ENCODE measurements around the gene NIPSNAP2. TPM values are rescaled to one million over a fixed set of nuclear protein-coding genes. Genes with fewer than 3 reads are reported as not detected.
"Not testable (repeated sequence)": the region's sequence is repeated elsewhere in the genome, so short reads cannot be mapped to it uniquely, and the experiment has no call there.

Gene NIPSNAP2
- polyA plus RNA-seq, 3 donors: 94.5 to 119 (median 105) TPM

GRCh38 chr7:55965805-55966421 lies 1.5 kb downstream of the NIPSNAP2 start:
- no peak for DNase-seq (ENCODE audit: extremely low read depth in 1 of 11, low read depth in 9 of 11, low spot score in 4 of 11)

GRCh38 chr7:55966851-55967250 lies 2.5 kb downstream of the NIPSNAP2 start:
- DNase-seq (ENCODE audit: extremely low read depth in 1 of 11, low read depth in 9 of 11, low spot score in 4 of 11): no peak

GRCh38 chr7:55969391-55969790 lies 5.0 kb downstream of the NIPSNAP2 start:
- DNase-seq (ENCODE audit: extremely low read depth in 1 of 11, low read depth in 9 of 11, low spot score in 4 of 11): no peak

- DNase-seq (ENCODE audit: extremely low read depth in 1 of 11, low read depth in 9 of 11, low spot score in 4 of 11): no peak
These were observed 6.2 kb downstream of the NIPSNAP2 start for GRCh38 chr7:55970561-55970960.

- no peak for DNase-seq (ENCODE audit: extremely low read depth in 1 of 11, low read depth in 9 of 11, low spot score in 4 of 11)
These were observed 6.6 kb downstream of the NIPSNAP2 start for GRCh38 chr7:55970978-55971377.

- no peak for DNase-seq (ENCODE audit: extremely low read depth in 1 of 11, low read depth in 9 of 11, low spot score in 4 of 11)
These were observed 9.4 kb downstream of the NIPSNAP2 start for GRCh38 chr7:55973747-55974250.

GRCh38 chr7:55975988-55976633 lies 11.7 kb downstream of the NIPSNAP2 start:
- DNase-seq (ENCODE audit: extremely low read depth in 1 of 11, low read depth in 9 of 11, low spot score in 4 of 11): no peak

GRCh38 chr7:55977831-55978230 lies 13.4 kb downstream of the NIPSNAP2 start:
- DNase-seq (ENCODE audit: extremely low read depth in 1 of 11, low read depth in 9 of 11, low spot score in 4 of 11): no peak

- no peak for DNase-seq (ENCODE audit: extremely low read depth in 1 of 11, low read depth in 9 of 11, low spot score in 4 of 11)
These were observed 15.9 kb downstream of the NIPSNAP2 start for GRCh38 chr7:55980266-55980665.

GRCh38 chr7:55983537-55983936 lies 19.2 kb downstream of the NIPSNAP2 start:
- no peak for DNase-seq (ENCODE audit: extremely low read depth in 1 of 11, low read depth in 9 of 11, low spot score in 4 of 11)

- no peak for DNase-seq (ENCODE audit: extremely low read depth in 1 of 11, low read depth in 9 of 11, low spot score in 4 of 11)
These were observed 28.0 kb downstream of the NIPSNAP2 start for GRCh38 chr7:55992346-55992745.

- DNase-seq (ENCODE audit: extremely low read depth in 1 of 11, low read depth in 9 of 11, low spot score in 4 of 11): no peak
These were observed 32.6 kb downstream of the NIPSNAP2 start for GRCh38 chr7:55996856-55997500.

GRCh38 chr7:56003749-56004148 lies 39.4 kb downstream of the NIPSNAP2 start:
- no peak for DNase-seq (ENCODE audit: extremely low read depth in 1 of 11, low read depth in 9 of 11, low spot score in 4 of 11)

GRCh38 chr7:56007167-56007652 lies 42.8 kb downstream of the NIPSNAP2 start:
- DNase-seq (ENCODE audit: extremely low read depth in 1 of 11, low read depth in 9 of 11, low spot score in 4 of 11): peak in 5 of 11 donors; percentile 6 to 15 (median 9)

GRCh38 chr7:56007891-56008290 lies 43.5 kb downstream of the NIPSNAP2 start:
- no peak for DNase-seq (ENCODE audit: extremely low read depth in 1 of 11, low read depth in 9 of 11, low spot score in 4 of 11)

- no peak for DNase-seq (ENCODE audit: extremely low read depth in 1 of 11, low read depth in 9 of 11, low spot score in 4 of 11)
These were observed 45.3 kb downstream of the NIPSNAP2 start for GRCh38 chr7:56009695-56010094.

GRCh38 chr7:56017015-56017414 lies 52.6 kb downstream of the NIPSNAP2 start:
- not testable (repeated sequence) for DNase-seq (ENCODE audit: extremely low read depth in 1 of 11, low read depth in 9 of 11, low spot score in 4 of 11)

GRCh38 chr7:56019501-56019900 lies 55.1 kb downstream of the NIPSNAP2 start:
- DNase-seq (ENCODE audit: extremely low read depth in 1 of 11, low read depth in 9 of 11, low spot score in 4 of 11): no peak

- DNase-seq (ENCODE audit: extremely low read depth in 1 of 11, low read depth in 9 of 11, low spot score in 4 of 11): no peak
These were observed 59.1 kb downstream of the NIPSNAP2 start for GRCh38 chr7:56023500-56023899.

- DNase-seq (ENCODE audit: extremely low read depth in 1 of 11, low read depth in 9 of 11, low spot score in 4 of 11): no peak
These were observed 62.2 kb downstream of the NIPSNAP2 start for GRCh38 chr7:56026538-56026937.
